NAMALWA (cell line): Measurements from ENCODE around the gene ATP6V0C.
"Not testable (repeated sequence)": the region's sequence is repeated elsewhere in the genome, so short reads cannot be mapped to it uniquely, and the experiment has no call there.

Experiments
- DNase-seq: peaks from one replicate; pipeline ENCODE4 v3.0.0-alpha.2; 2015; ENCODE audit warnings: low spot score

The ATP6V0C gene

DNA sequence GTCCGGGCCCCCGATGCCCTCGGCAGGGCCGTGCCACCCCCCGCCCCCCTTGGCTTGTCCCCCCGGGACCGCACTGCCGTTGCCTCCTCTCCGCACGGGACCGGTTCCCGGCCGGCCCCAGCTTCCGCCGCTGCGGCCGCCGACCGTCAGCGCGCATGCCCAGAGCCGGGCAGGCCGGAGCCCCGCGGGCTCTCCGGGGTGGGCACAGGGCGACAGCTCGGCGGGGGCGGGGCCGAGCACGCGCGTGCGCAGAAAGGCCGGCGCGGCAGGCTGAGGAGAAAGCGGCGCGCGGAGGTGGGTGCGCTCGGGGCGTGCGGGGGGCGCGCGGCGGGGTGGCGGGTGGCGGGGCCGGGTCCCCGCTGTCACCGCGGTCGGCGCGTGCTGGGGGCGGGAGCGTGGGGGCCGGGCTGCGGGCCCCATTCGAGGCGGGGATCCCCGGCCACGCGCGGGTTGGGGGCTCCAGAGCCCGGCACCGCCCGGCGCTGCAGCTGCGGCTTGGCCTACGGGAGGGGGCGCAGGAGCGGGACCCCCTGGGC, 38.8 kb upstream of the ATP6V0C start, which contains the start of gene TBC1D24:
Gene TBC1D24, plus strand, starts transcription at position 251 of the 536 bp plus-strand sequence. CDS start 21,022 bp downstream, outside the sequence.
- DNase-seq, result peak; percentile 89

GRCh38 chr16:2475413-2476344, 38.1 kb upstream of the ATP6V0C start:
- DNase-seq, result peak; percentile 72

DNA sequence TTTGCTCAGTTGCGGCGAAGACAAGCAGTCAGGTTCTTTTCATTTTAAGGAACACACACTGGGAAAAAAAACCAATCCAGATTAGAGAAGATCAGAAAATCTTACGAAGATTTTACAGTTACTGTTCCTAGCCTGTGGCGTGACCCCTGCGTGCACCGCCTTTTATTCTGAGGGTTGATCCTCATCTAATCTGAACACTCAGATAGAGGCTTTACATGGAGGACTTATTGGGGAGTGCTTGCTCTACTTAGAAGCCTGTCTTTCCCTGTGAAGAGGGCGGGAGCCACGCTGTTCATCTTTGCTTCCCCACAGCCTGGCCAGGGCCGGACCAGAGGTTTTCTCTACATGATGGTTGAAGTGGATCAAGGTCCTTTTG, 37.4 kb upstream of the ATP6V0C start:
- DNase-seq, result no peak

GRCh38 chr16:2476741-2477140, 37.0 kb upstream of the ATP6V0C start:
- no peak for DNase-seq

DNA sequence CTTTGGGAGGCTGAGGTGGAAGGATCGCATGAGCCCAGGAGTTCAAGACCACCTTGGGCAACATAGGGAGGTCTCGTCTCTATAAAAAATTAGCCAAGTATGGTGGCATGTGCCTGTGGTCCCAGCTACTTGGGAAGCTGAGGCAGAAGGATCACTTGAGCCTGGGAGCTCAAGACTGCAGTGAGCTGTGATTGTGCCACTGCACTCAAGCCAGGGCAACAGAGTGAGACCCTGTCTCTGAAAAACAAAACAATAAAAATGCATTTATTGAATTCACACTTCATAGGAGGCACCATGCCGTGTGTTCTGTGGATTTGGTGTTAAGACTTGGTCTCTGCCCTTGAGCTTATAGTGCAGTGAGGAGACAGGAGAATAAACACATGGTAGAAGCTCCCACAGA, 36.4 kb upstream of the ATP6V0C start:
- DNase-seq, result no peak

DNA sequence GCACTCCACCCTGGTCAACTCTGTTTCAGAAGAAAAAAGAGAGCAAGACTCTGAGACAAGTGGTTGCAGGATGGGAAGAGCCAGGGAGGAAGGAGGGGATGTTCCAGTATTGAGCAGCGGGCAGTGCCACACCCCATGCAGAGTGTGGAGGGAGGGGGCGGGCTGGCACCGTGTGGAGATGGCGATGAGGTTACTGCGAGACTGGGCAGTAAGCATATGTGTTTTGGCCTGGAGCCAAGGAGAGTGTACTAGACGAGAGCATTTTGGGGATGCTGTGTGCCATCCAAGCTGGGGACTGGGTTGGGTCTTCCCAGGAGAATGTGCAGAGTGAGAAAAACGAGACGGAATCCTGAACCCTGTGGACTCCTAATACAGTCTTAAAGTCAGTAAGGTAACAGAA, 35.5 kb upstream of the ATP6V0C start:
- DNase-seq, result no peak

DNA sequence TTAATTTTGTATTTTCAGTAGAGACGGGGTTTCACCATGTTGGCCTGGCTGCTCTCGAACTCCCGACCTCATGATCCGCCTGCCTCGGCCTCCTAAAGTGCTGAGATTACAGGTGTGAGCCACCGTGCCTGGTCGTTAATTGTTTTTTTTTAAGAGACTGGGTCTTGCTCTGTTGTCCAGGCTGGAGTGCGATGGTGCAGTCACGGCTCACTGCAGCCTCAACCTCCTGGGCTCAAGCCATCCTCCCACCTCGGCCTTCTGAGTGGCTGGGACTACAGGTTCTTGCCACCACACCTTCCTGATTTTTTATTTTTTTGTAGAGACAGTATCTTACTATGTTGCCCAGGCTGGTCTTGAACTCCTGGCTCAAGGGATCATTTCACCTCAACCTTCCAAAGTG, 33.8 kb upstream of the ATP6V0C start:
- not testable (repeated sequence) for DNase-seq

GRCh38 chr16:2480948-2481347, 32.8 kb upstream of the ATP6V0C start:
- DNase-seq, result no peak

DNA sequence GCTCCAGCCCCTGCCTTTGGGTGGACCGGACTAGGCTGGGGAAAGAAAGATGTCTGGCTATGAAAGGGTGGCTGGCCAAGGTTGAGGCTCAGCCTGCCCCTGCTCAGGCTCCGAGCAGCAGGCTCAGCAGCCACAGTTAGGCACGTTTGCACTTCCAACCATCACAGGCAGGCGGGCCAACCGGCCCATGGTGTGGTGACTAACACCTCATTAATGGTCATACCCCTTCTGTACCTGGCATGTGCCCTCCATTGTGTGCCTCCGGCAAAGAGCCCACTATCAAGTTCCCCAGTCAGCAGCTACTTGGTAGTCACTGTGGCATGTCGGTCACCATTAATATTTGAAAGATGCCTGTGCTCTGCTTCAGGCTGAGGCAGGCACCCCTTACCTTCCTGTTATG, 32.1 kb upstream of the ATP6V0C start:
- DNase-seq, result no peak

- no peak for DNase-seq
Observed at GRCh38 chr16:2482249-2482648, 31.5 kb upstream of the ATP6V0C start.

- no peak for DNase-seq
Observed at GRCh38 chr16:2482708-2483534, 30.8 kb upstream of the ATP6V0C start.

DNA sequence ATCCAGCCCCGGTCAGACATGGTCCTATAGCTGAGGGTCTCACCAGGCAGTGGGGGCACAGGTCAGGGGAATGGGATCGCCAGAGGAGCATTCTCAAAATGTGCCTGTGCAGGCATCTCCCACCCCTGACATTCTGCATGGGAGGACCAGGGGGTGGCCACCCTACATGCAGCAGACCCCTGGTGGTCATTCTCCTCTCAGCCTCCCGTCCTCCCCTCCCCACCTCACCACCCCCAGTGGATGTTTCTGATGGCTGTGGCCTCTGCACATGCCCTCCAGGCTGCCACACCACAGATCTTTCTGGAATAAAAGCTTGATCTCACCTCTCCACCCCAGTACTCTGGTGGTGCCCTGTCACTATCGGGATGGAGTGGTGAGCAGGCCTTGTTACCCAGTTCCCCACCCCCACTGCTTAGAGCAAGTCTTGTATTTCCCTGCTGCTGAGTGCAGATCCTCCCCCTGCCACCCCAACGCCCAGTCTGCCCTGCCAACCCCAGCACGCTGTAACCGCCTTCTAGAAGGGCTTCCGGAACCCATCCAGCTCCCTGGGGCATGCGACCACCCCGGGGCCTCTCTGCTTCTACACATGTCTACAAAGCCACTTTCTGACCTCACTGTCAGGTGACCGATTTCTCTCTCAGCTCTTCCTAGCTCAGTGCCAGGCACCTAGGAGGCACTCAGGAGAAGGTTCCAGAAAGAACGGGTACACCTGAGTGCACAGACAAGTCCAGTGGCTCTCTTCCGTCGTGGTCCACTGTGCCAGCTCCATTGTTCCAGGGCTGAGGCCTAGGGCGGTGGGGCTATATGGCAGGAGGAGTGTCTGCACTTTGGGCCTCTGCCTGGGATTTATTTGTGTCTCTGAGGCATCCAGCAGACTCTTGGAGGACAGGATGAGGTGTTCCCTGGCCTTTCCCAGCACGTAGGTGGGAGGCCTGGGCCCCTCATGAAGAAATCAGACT, 29.5 kb upstream of the ATP6V0C start:
- no peak for DNase-seq

- no peak for DNase-seq
Observed at GRCh38 chr16:2484898-2485508, 28.7 kb upstream of the ATP6V0C start.

- DNase-seq, result no peak
Observed at GRCh38 chr16:2485811-2486507, 27.8 kb upstream of the ATP6V0C start.

- DNase-seq, result peak; percentile 44
Observed at GRCh38 chr16:2486645-2487516, 26.9 kb upstream of the ATP6V0C start.

- DNase-seq, result no peak
Observed at GRCh38 chr16:2487517-2487842, 26.3 kb upstream of the ATP6V0C start.

DNA sequence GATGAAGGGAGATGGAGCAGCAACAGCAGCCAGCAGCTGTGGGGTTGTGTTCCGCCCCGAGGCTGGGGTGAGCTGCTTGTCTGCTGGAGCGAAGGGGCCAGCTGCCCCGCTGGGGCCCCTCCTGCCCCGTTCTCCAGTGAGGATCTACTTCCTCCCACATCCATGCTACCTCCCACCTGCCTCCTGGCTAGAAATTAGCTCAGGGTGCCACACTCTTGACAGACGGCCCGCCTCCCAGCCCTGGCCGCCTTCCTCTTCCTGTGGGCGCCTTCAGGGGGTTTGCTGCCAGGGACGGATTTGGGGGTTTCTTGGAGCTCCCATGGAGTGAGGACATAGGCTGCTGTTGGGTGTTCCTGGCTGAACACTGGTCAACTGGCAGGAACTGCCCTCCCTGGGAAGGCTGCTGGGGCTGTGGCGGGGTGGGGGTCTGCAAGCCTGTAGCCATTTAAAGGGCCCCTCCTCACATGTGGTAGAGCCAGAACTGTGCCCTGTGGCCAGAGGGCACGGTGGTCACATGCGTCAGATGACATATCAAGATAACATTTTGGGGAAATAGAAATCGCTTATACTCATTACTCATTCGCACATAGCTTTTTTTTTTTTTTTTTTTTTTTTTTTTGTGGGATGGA, 25.7 kb upstream of the ATP6V0C start:
- DNase-seq, result no peak

GRCh38 chr16:2489581-2489980, 24.2 kb upstream of the ATP6V0C start:
- DNase-seq, result no peak
